ENCODE data around the gene LMNA.

- no peak for TF ChIP-seq CTCF (conservative IDR thresholded peaks at IDR 0.05; ENCODE audit: low read depth, low read length)
- no peak for TF ChIP-seq EZH2 (IDR thresholded peaks at IDR 0.05; ENCODE audit: borderline replicate concordance, low read depth, low read length, poor library complexity, severe bottlenecking)
Measured at GRCh38 chr1:156112276-156113137, 2.0 kb upstream of the LMNA start.

All from A673 (cell line).